Hepatocyte (in vitro differentiated cells): ENCODE data around the gene ANKRD13C. TPM values are rescaled to one million over a fixed set of nuclear protein-coding genes. Genes with fewer than 3 reads are reported as not detected.

Experiments
- DNase-seq: peaks from one replicate; pipeline ENCODE4 v3.0.0-alpha.2; 2016; ENCODE audit warnings: low spot score
- H2AFZ ChIP-seq: fragments of 200-600 bp; sonication (generic); 2 replicates; pipeline ENCODE4 v1.6.0; 2016; ENCODE audit warnings: antibody characterized with exemption, mild to moderate bottlenecking
- H3K27ac ChIP-seq: fragments of 200-600 bp; sonication (generic); 2 replicates; pipeline ENCODE4 v1.5.1; 2016; ENCODE audit warnings: mild to moderate bottlenecking
- H3K27me3 ChIP-seq: fragments of 200-600 bp; sonication (generic); 2 replicates; pipeline ENCODE4 v1.6.1; 2016
- H3K36me3 ChIP-seq: fragments of 200-600 bp; sonication (generic); replicated peaks from 2 replicates; pipeline ENCODE4 v1.5.1; 2016; ENCODE audit warnings: low read depth; ENCODE audit not compliant: insufficient read depth
- H3K4me1 ChIP-seq: fragments of 200-600 bp; sonication (generic); 2 replicates; pipeline ENCODE4 v1.5.1; 2016; ENCODE audit warnings: mild to moderate bottlenecking, moderate library complexity; ENCODE audit not compliant: insufficient read depth
- H3K4me2 ChIP-seq: fragments of 200-600 bp; sonication (generic); 2 replicates; pipeline ENCODE4 v1.6.0; 2016
- H3K4me3 ChIP-seq: fragments of 200-600 bp; sonication (generic); 2 replicates; pipeline ENCODE4 v1.5.1; 2016; ENCODE audit warnings: mild to moderate bottlenecking
- H3K79me2 ChIP-seq: fragments of 200-600 bp; sonication (generic); 2 replicates; pipeline ENCODE4 v1.6.0; 2017; ENCODE audit warnings: mild to moderate bottlenecking
- H3K9me2 ChIP-seq: fragments of 200-600 bp; sonication (generic); replicated peaks from 2 replicates; pipeline ENCODE4 v1.6.0; 2017; ENCODE audit warnings: mild to moderate bottlenecking; ENCODE audit not compliant: insufficient read depth
- H3K9me3 ChIP-seq: fragments of 200-600 bp; sonication (generic); 2 replicates; pipeline ENCODE4 v1.5.1; 2016; ENCODE audit warnings: low read depth, mild to moderate bottlenecking
- H4K20me1 ChIP-seq: fragments of 200-600 bp; sonication (generic); 2 replicates; pipeline ENCODE4 v1.6.0; 2016; ENCODE audit warnings: mild to moderate bottlenecking; ENCODE audit not compliant: insufficient read depth, poor library complexity, severe bottlenecking
- EZH2 ChIP-seq: fragments of 200-600 bp; sonication (generic); IDR thresholded peaks from 2 replicates; pipeline ENCODE4 v1.6.1; 2016; ENCODE audit warnings: antibody characterized with exemption, mild to moderate bottlenecking, borderline replicate concordance
- EZH2phosphoT487 ChIP-seq: fragments of 200-600 bp; sonication (generic); IDR thresholded peaks from one replicate; pipeline ENCODE4 v1.6.1; 2018; ENCODE audit warnings: antibody characterized with exemption, mild to moderate bottlenecking, low read depth, moderate library complexity; ENCODE audit not compliant: unreplicated experiment, severe bottlenecking
- WGBS: methylation state at CpG from one replicate; pipeline ENCODE4 v1.1.6; 2016; ENCODE audit warnings: low lambda C conversion rate; ENCODE audit errors: missing lambda C conversion rate; 5-methylcytosine and 5-hydroxymethylcytosine counted together
- polyA plus RNA-seq: library from polyadenylated mRNA; unstranded; fragments of >200 nt; fragmentation: Nextera tagmentation; extraction: Ambion mirVana; gene quantifications from 2 replicates; pipeline ENCODE4 v1.2.1, GENCODE V29; 2016
- total RNA-seq: library from RNA; depleted of rRNA; stranded (reverse); fragments of >200 nt; gene quantifications from 2 replicates; pipeline ENCODE4 v1.2.3, GENCODE V29; 2014
- TF ChIP-seq, protein P1 (sequence below): fragments of 200-600 bp; sonication (generic); IDR thresholded peaks from 2 replicates; pipeline ENCODE4 v1.5.1; 2016; ENCODE audit warnings: antibody characterized with exemption, mild to moderate bottlenecking; ENCODE audit not compliant: poor library complexity

The ANKRD13C gene
- total and polyA plus RNA-seq, 2 experiments from 2014 or later = 14.9 to 26.5 TPM

DNA sequence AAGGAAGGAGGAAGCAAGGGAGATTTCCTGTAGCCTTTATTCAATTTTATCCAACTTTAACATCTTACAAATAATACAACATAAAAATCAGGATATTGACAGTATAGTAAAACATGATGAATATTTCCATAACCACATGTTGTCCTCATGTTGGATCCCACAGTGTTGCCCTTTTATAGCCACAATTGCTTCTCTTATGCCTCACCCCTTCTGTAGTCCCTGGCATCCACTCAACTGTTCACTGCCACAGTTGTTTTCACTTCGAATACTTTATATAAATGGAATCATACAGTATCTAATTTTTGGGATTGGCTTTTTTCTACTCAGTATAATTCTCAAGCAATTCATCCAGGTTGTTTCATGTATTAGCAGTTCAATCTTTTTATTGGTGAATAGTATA is 88.6 kb downstream of the ANKRD13C start:
- Histone ChIP-seq H3K36me3 (no peaks in the 10 kb centered on the region), H3K4me1 (no peaks in the 10 kb centered on the region), H3K9me2 (no peaks in the 10 kb centered on the region), H3K27ac (no peak overlapping the region), H2AFZ (no peak overlapping the region), H3K27me3 (no peaks in the 10 kb centered on the region), H3K9me3 (no peaks in the 10 kb centered on the region), H3K79me2 (no peaks in the 10 kb centered on the region), H3K4me2 (no peak overlapping the region), H3K4me3 (no peak overlapping the region), H4K20me1 (no peaks in the 10 kb centered on the region)
- 94% methylated on average over 1 of the region's 1 CpG for WGBS
- TF ChIP-seq, protein P1, sequence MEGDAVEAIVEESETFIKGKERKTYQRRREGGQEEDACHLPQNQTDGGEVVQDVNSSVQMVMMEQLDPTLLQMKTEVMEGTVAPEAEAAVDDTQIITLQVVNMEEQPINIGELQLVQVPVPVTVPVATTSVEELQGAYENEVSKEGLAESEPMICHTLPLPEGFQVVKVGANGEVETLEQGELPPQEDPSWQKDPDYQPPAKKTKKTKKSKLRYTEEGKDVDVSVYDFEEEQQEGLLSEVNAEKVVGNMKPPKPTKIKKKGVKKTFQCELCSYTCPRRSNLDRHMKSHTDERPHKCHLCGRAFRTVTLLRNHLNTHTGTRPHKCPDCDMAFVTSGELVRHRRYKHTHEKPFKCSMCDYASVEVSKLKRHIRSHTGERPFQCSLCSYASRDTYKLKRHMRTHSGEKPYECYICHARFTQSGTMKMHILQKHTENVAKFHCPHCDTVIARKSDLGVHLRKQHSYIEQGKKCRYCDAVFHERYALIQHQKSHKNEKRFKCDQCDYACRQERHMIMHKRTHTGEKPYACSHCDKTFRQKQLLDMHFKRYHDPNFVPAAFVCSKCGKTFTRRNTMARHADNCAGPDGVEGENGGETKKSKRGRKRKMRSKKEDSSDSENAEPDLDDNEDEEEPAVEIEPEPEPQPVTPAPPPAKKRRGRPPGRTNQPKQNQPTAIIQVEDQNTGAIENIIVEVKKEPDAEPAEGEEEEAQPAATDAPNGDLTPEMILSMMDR = no peak
- TF ChIP-seq EZH2 (no peak), EZH2phosphoT487 (no peak)
- DNase-seq = no peak

DNA sequence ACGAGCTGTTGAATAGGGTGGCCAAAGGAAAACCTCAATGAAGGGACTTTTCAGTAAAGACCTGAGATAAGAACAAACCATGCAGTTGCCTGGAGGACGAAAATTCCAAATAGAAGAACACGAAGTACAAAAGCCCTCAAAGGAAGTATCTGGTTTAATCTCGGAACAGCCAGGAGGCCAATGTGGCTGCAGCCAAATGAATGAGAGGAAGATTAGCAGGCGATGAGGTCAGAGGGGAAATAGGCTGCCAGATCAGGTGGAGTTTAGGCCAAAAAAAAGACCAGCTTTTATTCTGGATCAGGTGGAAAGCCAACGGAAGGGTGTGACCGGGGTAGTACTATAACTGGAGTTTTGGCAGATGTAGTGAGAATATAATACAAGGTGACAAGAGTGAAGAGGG is 89.7 kb downstream of the ANKRD13C start:
- TF ChIP-seq EZH2 = no peak
- TF ChIP-seq, protein P1 = no peak
- TF ChIP-seq EZH2phosphoT487 = no peak
- no peaks in the 10 kb centered on the region for H4K20me1 ChIP-seq
- H3K79me2 ChIP-seq = no peaks in the 10 kb centered on the region
- DNase-seq = no peak
- H3K27me3 ChIP-seq = no peaks in the 10 kb centered on the region
- H3K9me2 ChIP-seq = no peaks in the 10 kb centered on the region
- H3K4me2 ChIP-seq = no peak overlapping the region
- H3K9me3 ChIP-seq = no peaks in the 10 kb centered on the region
- H3K4me1 ChIP-seq = no peaks in the 10 kb centered on the region
- WGBS = 83% methylated on average over 7 of the region's 7 CpGs
- H3K27ac ChIP-seq = no peak overlapping the region
- no peak overlapping the region for H3K4me3 ChIP-seq
- H2AFZ ChIP-seq = no peak overlapping the region
- no peaks in the 10 kb centered on the region for H3K36me3 ChIP-seq

DNA sequence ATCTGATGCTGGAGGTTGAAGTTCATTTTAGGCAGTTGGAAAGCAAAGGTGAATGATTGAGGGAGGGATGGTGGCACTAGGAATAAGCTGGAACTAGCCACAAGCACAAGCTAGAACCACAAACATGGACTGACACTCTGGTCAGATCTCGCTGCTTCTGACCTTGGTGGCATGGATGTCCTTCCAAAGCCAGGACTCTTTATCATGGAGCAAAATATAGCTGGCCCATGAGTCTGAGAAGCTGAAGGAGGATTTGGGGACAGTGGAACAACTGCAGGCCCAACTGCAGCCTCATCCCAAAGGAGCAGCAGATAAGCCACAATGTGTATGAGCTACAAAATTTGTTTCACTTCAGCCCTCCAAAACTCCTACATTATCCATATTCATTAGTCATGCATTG is 97.9 kb downstream of the ANKRD13C start:
- TF ChIP-seq EZH2 = no peak
- TF ChIP-seq, protein P1 = no peak
- no peak for TF ChIP-seq EZH2phosphoT487
- Histone ChIP-seq H3K4me2 (no peak overlapping the region), H3K27ac (no peak overlapping the region), H3K9me2 (no peaks in the 10 kb centered on the region), H3K4me3 (no peak overlapping the region), H3K9me3 (no peaks in the 10 kb centered on the region), H2AFZ (no peak overlapping the region), H3K79me2 (no peaks in the 10 kb centered on the region), H4K20me1 (no peaks in the 10 kb centered on the region), H3K36me3 (peaks cover 3% of the 10 kb centered on the region), H3K4me1 (no peaks in the 10 kb centered on the region), H3K27me3 (no peaks in the 10 kb centered on the region)
- DNase-seq = no peak
- WGBS = 100% methylated on average over 1 of the region's 1 CpG

DNA sequence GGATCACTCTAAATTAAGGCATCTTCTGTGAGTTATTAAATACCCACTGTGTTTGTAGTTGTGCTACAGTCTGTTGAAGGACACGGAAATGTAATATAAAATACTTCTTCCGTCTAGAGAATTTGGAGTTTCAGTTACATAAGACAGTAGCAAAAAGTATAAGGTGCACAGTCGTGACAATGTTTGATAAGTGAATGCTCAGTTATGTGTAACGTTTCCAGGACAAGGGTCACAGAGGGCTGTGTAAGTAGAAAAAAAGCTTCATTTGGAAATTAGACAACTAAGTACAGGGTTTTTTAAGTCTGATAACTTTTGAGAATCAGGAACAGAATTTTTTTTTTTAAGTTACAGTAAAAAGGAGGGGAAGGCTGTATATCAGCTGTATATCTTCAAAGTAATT is 105.8 kb downstream of the ANKRD13C start:
- H3K9me3 ChIP-seq = no peaks in the 10 kb centered on the region
- H2AFZ ChIP-seq = no peak overlapping the region
- H3K27me3 ChIP-seq = no peaks in the 10 kb centered on the region
- H3K9me2 ChIP-seq = no peaks in the 10 kb centered on the region
- no peak overlapping the region for H3K4me2 ChIP-seq
- 87% methylated on average over 4 of the region's 4 CpGs for WGBS
- H3K4me1 ChIP-seq = no peaks in the 10 kb centered on the region
- DNase-seq = no peak
- H3K36me3 ChIP-seq = peaks cover 5% of the 10 kb centered on the region
- no peak overlapping the region for H3K27ac ChIP-seq
- H3K79me2 ChIP-seq = peaks cover 4% of the 10 kb centered on the region
- H4K20me1 ChIP-seq = peaks cover 1% of the 10 kb centered on the region
- H3K4me3 ChIP-seq = no peak overlapping the region
- TF ChIP-seq, protein P1 = no peak
- no peak for TF ChIP-seq EZH2
- no peak for TF ChIP-seq EZH2phosphoT487
